NB4 (cell line): ENCODE data around the gene EIF3I.

ENCODE experiments used
- DNase-seq: peaks from one replicate; pipeline ENCODE4 v3.0.0; 2010; ENCODE audit warnings: low read depth
- H3K4me3 ChIP-seq: one replicate; pipeline ENCODE4 v1.5.1; 2011; ENCODE audit warnings: mild to moderate bottlenecking, low read depth, low read length, moderate library complexity
- CTCF ChIP-seq: IDR thresholded peaks from one replicate; pipeline ENCODE4 v1.5.1; 2012; ENCODE audit warnings: low read depth, low read length
- MYC ChIP-seq: IDR thresholded peaks from 2 replicates; pipeline ENCODE4 v1.6.1; 2011; ENCODE audit warnings: low read depth, low read length
- POLR2A ChIP-seq: IDR thresholded peaks from 2 replicates; pipeline ENCODE4 v1.6.1; 2011; ENCODE audit warnings: mild to moderate bottlenecking; ENCODE audit not compliant: insufficient read length; ENCODE audit errors: extremely low read depth
- TF ChIP-seq, protein P1 (sequence below): IDR thresholded peaks from 2 replicates; pipeline ENCODE4 v1.6.1; 2011; ENCODE audit warnings: low read depth, low read length

The EIF3I gene

GRCh38 chr1:32208891-32209328 is 13.3 kb upstream of the EIF3I start, which contains the start of gene DCDC2B:
Gene DCDC2B (plus strand): TSS chr1:32209089. CDS start chr1:32209094, 5 bp downstream.
- no peak within 1 kb of the TSS for H3K4me3 ChIP-seq
- DNase-seq = no peak
- no peak for TF ChIP-seq MYC
- TF ChIP-seq CTCF = no peak
- TF ChIP-seq, protein P1, sequence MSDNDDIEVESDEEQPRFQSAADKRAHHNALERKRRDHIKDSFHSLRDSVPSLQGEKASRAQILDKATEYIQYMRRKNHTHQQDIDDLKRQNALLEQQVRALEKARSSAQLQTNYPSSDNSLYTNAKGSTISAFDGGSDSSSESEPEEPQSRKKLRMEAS = no peak
- no peak for TF ChIP-seq POLR2A

- peak; percentile 68 for DNase-seq
- TF ChIP-seq CTCF (peak; percentile 72), MYC (no peak)
- H3K4me3 ChIP-seq = no peak overlapping the region
Observed at GRCh38 chr1:32215629-32216480, 6.4 kb upstream of the EIF3I start.

DNA sequence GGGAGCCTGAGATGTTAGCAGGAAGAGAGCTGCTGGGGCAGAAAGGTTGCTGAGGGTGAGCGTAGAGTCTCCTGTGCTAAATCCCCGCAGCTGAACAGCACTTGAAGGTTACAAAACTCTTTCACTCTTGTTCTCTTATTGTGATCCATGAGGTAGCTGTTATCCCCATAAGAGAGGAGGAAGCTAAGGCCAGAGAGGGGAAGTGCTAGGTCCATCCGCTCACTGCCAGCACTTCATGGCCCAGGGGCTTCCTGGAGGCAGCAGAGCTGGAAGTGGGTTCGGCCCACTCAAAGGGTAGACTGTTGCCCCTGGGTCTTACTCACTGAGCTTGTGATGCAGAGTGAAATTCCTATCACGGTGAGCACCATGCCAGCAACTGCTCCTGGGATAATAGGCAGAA is 5.6 kb upstream of the EIF3I start:
- TF ChIP-seq POLR2A (no peak), CTCF (no peak), MYC (no peak)
- TF ChIP-seq, protein P1 = no peak

DNA sequence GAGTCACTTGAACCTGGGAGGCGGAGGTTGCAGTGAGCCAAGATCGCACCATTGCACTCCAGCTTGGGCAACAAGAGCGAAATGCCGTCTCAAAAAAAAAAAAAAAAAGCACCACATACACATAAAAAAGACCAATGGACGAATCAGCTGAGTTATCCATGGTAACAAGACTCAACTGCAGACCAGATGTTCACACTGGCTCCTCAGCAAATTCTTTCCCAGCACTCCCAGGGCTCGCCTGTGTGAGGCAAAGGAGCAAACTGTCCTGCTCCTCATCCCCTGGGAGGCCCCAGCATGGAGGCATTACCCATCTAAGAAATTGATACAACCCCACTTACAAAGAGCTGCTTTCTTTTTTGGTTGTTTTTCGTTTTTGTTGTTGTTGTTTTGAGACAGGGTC is 3.2 kb upstream of the EIF3I start:
- no peak for DNase-seq
- H3K4me3 ChIP-seq = no peak overlapping the region

More for the DNA sequence above, 5.6 kb upstream of the EIF3I start:
- no peak overlapping the region for H3K4me3 ChIP-seq
- no peak for DNase-seq

GRCh38 chr1:32220746-32221580 is 1.2 kb upstream of the EIF3I start:
- no peak for DNase-seq
- peak overlapping the region; percentile 95 for H3K4me3 ChIP-seq
- no peak for TF ChIP-seq POLR2A
- no peak for TF ChIP-seq MYC
- no peak for TF ChIP-seq CTCF
- TF ChIP-seq, protein P1 = no peak

More for the DNA sequence above, 3.2 kb upstream of the EIF3I start:
- TF ChIP-seq CTCF = no peak
- TF ChIP-seq, protein P1 = no peak
